ENCODE results near the gene DOCK2.

DOCK2 gene

DNA sequence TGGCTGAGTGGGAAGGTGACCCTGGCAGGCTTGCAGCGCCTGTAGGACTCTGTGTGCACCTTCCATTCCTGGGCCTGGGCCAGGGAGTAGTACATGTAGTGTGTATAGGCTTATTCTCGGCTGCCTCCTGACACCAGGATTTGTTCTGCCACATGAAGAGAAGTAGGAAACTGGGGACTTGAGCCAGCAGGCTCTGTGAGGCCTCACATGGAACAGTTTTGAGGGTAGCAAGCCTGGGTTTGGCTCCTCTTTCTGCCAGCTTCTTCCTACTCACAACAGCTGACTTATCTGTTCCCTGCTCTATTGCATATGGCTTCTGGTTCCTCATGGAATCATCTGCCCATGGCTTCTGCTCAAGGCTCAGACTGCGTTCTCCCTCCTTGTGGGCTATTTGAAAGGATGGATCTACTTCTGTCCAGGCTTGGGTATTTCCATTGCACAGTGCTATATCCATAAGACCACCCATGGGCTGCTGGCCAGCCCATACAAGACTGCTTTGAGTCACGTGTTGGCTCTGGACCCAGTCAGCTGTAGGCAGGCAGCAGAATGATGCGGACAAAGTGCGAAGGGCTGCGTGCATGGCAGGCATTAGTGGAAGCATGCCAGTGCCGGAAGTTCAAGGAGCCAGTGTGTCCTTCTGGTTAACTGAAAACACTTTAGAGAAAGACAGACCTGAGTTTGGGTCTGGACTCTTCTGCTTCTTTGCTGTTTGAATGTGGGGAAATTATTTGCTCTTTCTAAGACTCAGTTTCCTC lies 354.2 kb downstream of the DOCK2 start:
- no peak for DNase-seq (ENCODE audit: extremely low spot score, insufficient read length, low read depth)
- FAIRE-seq: no peak

DNA sequence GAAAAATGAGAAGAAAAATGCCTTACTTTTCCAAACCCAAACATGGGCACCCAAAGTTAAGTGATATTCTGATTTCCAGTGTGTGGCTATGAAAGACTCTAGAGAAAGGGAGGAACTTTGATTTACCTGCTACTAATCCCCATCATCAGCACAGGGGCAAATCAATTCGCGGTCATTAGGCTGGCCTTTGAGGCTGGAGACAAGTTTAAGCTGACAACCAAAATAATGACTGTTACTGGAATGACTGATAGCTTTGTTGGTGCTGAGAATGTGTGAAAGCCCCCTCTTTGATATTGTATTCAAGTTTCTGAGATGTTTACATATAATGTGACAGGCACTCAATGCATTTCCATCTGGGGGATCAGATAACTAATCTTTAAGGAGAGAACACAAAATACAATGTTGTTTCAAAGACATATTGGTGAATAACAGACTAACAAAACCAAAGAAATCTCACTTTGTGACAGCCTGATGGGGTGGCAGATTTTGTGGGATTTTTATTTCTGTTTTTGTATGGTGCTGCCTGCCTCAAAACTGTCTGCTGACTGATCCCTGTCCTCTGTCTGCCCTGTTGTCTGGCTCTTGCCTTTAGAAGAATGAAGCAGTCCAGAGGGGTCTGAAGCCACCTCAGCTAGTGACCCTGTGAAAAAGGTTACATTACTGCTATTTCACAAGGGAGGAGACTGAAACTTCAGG lies 355.9 kb downstream of the DOCK2 start:
- DNase-seq (ENCODE audit: extremely low spot score, insufficient read length, low read depth): no peak
- no peak for FAIRE-seq

- DNase-seq (ENCODE audit: extremely low spot score, insufficient read length, low read depth): no peak
- FAIRE-seq: no peak
Observed at GRCh38 chr5:169993485-169993790, 356.4 kb downstream of the DOCK2 start.

DNA sequence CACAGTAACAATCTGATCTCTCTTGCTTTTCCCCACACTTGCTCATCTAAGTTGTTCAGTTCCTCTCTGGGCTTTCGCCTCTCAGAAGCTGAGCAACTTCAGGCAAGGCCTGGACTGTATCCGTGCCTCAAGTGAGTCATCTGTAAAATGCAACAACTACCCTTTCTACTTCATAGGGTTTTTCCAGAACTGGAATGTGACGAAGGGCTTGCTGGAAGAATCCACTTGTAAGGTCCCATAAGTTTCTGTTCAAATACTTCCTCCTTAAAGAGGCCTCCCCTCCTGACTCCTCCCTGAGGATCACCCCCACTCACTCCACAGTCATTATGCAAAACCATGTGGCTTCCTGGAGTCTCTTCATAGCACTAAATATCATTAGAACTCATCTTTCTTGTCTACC lies 360.7 kb downstream of the DOCK2 start:
- FAIRE-seq: no peak
- no peak for DNase-seq (ENCODE audit: extremely low spot score, insufficient read length, low read depth)

GRCh38 chr5:169999621-170000020 lies 362.5 kb downstream of the DOCK2 start:
- no peak for FAIRE-seq

GRCh38 chr5:170000155-170000554 lies 363.1 kb downstream of the DOCK2 start:
- DNase-seq (ENCODE audit: extremely low spot score, insufficient read length, low read depth) (no peak), FAIRE-seq (no peak)

More at GRCh38 chr5:169999621-170000020, 362.5 kb downstream of the DOCK2 start:
- no peak for DNase-seq (ENCODE audit: extremely low spot score, insufficient read length, low read depth)

DNA sequence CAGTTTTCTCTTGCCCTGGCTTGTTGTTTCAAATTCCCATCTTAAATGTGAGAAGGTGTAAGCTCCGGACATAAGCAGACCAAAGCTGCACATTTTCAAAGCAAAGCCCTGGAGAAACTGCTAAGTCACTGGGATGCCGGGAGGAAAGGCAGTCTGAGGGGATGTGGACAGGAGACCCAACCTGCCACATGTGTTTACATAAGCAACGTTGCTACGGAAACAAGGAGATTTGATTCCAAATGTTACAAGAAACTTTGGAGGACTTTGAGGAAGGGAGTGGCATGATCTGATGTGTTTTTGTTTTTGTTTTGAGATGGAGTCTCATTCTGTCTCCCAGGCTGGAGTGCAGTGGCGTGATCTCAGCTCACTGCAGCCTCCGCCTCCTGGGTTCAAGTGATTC lies 368.9 kb downstream of the DOCK2 start:
- DNase-seq (ENCODE audit: extremely low spot score, insufficient read length, low read depth) (no peak), FAIRE-seq (no peak)

DNA sequence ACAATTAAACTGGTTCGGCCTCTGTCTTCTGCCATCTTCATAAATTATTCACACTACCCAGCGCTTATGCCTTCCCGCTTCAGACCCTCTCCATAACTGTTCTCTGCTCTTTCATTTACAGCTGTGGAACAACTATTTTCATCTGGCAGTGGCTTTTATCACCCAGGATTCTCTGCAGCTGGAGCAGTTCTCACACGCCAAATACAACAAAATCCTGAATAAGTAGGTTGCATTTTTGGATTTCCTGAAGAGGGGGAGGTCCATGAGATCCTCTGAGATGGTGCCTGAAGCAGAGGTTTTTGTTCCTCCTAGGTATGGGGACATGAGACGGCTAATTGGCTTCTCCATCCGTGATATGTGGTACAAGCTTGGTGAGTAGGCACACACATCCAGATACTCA lies 371.3 kb downstream of the DOCK2 start:
- no peak for DNase-seq (ENCODE audit: extremely low spot score, insufficient read length, low read depth)

DNA sequence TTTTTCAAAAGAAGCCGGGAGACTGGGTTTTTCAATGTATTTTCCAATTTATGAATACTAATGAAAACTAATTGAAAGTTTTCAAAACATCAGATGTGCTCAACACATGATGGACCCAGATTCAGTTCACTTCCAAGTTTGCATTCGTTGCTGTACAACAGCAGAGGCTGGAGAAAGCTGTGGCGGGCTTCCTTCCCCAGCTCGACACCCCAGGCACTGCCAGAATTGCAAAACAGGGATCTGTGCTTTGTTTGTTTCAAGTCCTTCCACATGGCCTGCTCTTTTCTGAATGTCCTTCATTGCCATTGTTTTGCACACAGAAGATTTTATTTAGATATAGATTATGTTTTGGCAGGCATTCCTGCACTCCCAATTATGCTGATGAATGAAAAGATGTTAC lies 373.5 kb downstream of the DOCK2 start:
- no peak for FAIRE-seq
- DNase-seq (ENCODE audit: extremely low spot score, insufficient read length, low read depth): no peak

More for the DNA sequence above, 371.3 kb downstream of the DOCK2 start:
- no peak for FAIRE-seq

DNA sequence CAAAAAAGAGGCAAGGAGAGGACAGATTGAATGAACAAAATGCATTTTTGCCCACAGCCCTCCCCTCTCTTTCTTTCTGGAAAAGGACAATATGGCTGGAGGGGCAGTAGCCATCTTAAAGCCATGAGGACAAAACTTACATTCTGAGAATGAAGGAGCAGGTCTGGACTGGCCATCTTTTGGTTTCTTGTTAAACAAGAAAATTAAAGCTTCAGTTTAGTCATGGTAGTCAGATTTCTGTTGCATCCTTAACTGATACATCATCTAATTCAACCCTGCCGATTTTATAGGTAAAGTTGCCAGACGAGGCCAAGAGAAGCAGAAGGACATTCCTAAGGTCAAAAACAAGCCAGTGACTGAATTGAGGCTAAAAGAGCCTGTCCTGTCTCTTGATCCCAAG lies 374.7 kb downstream of the DOCK2 start:
- FAIRE-seq (no peak), DNase-seq (ENCODE audit: extremely low spot score, insufficient read length, low read depth) (no peak)

DNA sequence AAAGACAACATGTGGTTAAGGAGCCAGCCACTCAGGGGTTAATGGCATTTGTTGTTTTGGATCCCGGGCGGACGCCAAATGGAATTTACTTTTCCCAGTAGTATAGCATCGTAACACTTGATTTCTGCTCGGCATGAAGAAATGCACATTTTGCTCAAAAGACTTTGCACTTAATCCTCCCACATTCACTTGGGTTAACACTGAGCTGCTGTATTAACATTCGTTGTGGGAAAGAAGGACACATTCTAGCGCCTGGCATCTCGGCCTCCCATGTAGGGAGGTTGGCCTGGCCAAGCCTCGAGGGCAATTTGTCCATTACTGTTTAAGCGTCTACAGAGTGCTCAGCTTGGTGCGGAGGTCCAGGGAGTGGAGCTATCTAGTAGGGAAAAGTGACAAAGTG lies 375.5 kb downstream of the DOCK2 start:
- FAIRE-seq: no peak
- no peak for DNase-seq (ENCODE audit: extremely low spot score, insufficient read length, low read depth)

DNA sequence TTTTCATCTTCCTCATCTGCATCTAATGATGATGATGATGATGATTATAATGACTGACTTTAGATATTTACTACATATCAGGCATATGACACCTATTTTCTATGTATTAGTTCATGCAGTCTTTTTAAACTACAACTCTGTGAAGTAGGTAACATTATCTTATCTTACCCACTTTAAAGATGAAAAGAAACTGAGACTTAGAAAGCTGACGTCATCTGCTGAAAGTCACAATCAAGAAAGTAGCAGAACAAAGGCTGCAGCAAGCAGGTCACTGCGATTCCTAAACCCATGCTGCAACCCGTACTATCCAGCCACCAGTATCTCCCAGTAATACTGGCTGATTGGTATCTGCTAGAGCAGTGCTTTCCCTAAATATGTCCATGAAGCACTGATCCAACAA lies 383.3 kb downstream of the DOCK2 start:
- DNase-seq (ENCODE audit: extremely low spot score, insufficient read length, low read depth) (no peak), FAIRE-seq (no peak)

DNA sequence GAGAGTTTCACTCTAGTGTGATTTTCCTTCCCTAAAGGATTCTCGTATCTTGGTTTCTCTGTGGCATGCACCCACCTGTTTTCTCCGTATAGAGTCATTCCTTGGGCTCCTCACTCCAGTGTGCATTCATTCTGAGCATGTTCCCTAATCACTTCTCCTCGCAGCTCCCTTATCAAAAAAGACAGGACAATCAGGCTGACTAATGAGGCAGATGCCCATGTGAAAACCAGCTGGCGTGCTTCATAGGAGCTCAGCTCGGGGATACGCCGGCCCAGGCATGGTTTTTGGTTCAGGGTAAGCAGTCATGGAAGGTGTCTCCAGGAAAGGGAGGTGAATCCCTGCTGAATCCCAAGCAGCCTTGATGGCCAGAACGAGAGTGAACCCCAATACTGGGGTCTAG lies 384.4 kb downstream of the DOCK2 start:
- DNase-seq (ENCODE audit: extremely low spot score, insufficient read length, low read depth) (no peak), FAIRE-seq (no peak)

- FAIRE-seq (no peak), DNase-seq (ENCODE audit: extremely low spot score, insufficient read length, low read depth) (no peak)
Observed at GRCh38 chr5:170025853-170026252, 388.8 kb downstream of the DOCK2 start.

GRCh38 chr5:170028124-170028523 lies 391.0 kb downstream of the DOCK2 start:
- DNase-seq (ENCODE audit: extremely low spot score, insufficient read length, low read depth) (no peak), FAIRE-seq (no peak)

GRCh38 chr5:170034231-170034630 lies 397.2 kb downstream of the DOCK2 start:
- FAIRE-seq: no peak

GRCh38 chr5:170038241-170038640 lies 401.2 kb downstream of the DOCK2 start:
- no peak for FAIRE-seq

More at GRCh38 chr5:170034231-170034630, 397.2 kb downstream of the DOCK2 start:
- no peak for DNase-seq (ENCODE audit: extremely low spot score, insufficient read length, low read depth)

GRCh38 chr5:170039830-170040229 lies 402.8 kb downstream of the DOCK2 start:
- DNase-seq (ENCODE audit: extremely low spot score, insufficient read length, low read depth) (no peak), FAIRE-seq (no peak)

More at GRCh38 chr5:170038241-170038640, 401.2 kb downstream of the DOCK2 start:
- DNase-seq (ENCODE audit: extremely low spot score, insufficient read length, low read depth): no peak

GRCh38 chr5:170046241-170046640 lies 409.2 kb downstream of the DOCK2 start:
- DNase-seq (ENCODE audit: extremely low spot score, insufficient read length, low read depth) (no peak), FAIRE-seq (no peak)

GRCh38 chr5:170049713-170050112 lies 412.6 kb downstream of the DOCK2 start:
- DNase-seq (ENCODE audit: extremely low spot score, insufficient read length, low read depth) (no peak), FAIRE-seq (no peak)

DNA sequence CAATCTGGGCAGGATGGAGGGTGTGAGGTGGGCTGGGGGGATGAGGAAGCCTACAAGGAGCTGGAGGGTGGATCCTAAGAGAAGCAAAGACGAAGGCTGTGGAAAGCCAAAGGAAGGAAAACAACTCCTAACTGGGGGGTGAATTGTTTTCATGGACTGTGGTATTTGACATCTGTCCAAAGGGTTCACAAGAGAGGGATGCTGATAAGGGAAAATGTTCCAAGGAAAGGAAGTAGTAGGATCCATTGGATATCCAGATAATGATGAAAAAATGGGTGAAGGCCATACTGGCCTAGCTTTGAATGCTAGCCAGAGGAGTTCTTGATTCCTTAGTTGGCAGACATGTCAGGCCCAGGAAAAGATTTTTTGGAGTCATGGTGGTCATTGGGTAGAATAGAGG lies 416.8 kb downstream of the DOCK2 start:
- FAIRE-seq: no peak
- DNase-seq (ENCODE audit: extremely low spot score, insufficient read length, low read depth): no peak

- no peak for FAIRE-seq
- no peak for DNase-seq (ENCODE audit: extremely low spot score, insufficient read length, low read depth)
Observed at GRCh38 chr5:170055606-170056005, 418.5 kb downstream of the DOCK2 start.
